GM23338 (cell line): ENCODE data around the gene SUSD4.

Experiments
- CTCF ChIP-seq, 2 experiments: fragments of 200-600 bp in 1 of 2; sonication (generic) in 1 of 2; conservative IDR thresholded peaks; 2 replicates each; pipeline versions ENCODE4 v1.5.1 to v1.6.1; 2016 to 2017; ENCODE audit warnings: antibody characterized with exemption in 2 of 2, low read depth in 2 of 2, mild to moderate bottlenecking in 2 of 2, moderate library complexity in 1 of 2
- EZH2 ChIP-seq: fragments of 200-600 bp; sonication (generic); IDR thresholded peaks from one replicate; pipeline ENCODE4 v1.8.0; 2017; ENCODE audit warnings: antibody characterized with exemption, mild to moderate bottlenecking, low read depth; ENCODE audit not compliant: unreplicated experiment

DNA sequence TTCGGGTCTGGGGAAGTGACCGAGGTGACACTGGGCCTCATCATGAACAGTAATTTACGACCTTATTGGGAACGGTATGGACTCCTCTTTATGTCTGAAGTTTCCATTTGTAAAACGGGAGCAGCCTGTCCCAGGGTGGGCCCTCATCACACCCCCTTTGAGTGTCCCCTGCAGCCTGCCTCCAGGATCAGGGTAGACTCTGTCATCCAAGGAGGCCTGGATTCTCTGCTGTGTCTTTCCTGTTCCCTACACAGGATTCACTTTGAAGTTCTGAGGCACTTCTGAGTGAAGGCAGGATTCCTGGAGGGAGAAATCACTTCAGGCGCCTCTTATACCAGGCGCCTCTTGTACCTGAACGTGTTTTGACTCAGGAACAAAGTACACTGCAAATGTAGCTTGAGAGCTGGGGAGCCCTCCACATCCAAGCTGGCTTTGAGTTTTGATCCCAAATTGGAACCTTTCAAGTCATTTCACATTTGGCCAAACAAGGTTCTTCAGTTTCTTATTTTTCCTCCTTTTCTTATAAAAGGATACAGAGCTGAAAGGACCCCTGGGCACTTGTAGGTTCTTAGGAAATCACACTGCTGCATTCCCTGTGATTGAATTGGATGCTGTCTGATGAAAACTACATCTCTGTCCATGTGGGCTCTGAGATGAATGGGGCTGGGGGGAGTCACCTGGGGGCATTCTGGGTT is 106.0 kb downstream of the SUSD4 start:
- TF ChIP-seq CTCF (conservative IDR thresholded peaks at IDR 0.05; ENCODE audit: low read depth in 2 of 2), result no peak
- TF ChIP-seq EZH2, result no peak
